HG03457 (cell line): Measurements from ENCODE around the gene NXPE3.

Source experiments
- ATAC-seq: cut with Tn5 transposase; IDR thresholded peaks from one replicate; pipeline ENCODE4 v1.9.1; 2021; ENCODE audit warnings: moderate number of reproducible peaks; ENCODE audit not compliant: unreplicated experiment

NXPE3 gene

DNA sequence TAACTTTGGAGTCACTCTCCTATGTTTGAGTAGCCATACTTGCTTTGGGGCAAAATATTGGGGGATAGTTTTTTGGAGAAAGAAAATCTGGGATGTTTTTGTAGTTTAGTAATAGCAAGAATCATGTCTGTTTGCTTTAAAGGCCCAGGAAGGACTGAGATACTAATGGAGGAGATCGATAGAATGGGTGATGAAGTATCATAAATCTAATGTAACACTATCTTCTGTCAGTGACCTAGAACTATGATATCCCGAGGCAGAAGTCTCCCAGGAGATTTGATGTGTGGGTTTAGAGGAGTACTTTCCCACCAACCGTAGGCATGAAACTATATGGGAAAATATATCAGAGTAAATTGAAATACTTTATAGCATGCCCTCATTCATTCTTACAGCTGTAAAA, 49.3 kb downstream of the NXPE3 start:
- ATAC-seq: no peak

DNA sequence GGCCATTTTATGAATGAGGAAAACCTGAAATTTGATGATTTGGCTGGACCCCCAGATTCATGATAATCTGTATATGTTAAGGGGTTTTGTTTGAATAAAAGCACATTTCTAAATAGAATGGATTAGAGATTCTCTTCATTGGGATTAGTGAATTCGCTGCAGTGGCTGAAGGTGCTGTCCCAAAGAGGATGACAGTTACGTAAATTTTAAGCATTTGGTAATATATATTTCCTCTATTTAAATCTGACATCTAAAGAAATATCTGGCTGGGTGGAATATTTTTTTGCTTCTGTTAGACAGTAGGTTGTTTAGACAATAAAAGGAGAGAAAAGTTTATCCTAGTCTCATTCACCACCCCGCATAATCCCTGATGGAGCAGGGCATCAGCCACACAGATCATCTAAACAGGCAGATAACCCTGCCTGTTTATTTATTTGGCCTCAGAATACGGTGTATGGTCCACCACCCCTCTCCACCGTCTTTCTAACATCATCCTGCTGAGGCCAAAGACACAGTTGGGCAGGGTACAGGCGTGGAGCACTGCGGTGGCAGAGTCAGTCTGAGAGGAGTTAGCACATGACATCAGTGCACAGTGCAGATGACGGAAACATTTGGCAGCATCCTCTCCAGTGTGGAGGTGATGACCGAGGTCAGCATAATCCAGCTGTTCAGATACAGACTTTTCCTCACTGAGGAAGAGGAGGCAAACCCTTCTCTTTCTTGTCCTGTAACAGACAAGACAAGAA, 49.9 kb downstream of the NXPE3 start:
- ATAC-seq: peak; percentile 45

DNA sequence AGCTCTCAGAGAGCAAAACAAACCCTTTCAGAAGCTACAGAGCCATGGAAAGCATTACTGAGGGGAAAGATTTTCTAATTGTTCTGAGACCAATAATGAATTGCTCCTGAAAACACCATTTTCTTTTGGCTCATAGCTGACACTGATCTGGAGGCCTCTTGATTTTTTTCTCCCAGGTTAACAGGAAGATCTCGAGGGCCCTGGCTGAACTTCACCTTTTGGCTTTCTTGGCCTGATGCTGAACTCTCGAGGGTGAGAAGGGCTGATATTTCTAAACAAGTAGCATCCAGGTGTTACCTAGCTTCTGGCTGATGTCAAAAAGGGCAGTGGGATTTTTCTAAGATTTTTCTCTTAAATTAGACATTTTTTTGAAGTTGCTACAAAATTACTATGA, 50.4 kb downstream of the NXPE3 start:
- no peak for ATAC-seq

DNA sequence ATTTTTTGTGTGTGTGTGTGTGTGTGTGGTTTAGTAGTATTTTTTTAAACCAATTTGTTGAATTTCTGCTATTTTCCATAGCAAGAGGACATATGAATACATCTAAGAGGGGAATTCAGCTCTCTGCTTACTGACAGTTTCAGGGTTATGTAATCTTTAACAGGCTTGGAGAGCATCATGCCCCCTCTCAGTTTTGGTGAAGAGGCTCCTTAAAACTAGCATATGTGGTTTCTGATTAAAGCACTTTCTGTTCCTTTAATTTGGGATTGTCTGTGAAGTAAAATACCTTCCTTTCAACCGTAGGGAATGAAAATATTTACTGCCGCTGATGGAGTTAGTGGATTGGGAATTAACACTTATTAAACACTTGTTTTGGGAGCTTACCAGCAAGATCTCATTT, 50.9 kb downstream of the NXPE3 start:
- ATAC-seq: no peak

DNA sequence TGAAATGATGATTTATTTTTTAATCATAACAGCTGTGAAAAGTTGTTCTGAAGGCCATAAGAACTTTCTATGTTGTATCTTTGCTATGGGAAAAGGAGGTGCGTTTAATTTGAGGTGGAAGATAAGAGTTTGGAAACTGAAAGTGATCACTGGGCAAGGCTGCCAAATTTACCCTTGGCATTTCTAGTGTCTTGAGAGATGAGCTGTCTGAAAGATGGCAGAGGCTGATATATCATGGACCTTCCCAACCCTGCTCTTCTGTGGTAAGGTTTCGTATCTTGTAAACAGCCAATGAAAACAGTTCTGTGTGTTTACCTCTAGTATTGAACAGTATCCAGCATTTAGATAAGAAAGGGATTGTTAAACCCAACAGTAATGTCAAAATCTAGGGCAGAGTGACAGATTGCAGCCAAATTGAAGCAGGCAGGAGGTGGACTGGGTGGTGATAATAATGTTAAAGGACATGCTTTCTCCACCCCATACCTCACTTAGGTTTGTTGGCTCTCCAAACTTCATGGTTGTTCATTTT, 54.5 kb downstream of the NXPE3 start:
- ATAC-seq: no peak

DNA sequence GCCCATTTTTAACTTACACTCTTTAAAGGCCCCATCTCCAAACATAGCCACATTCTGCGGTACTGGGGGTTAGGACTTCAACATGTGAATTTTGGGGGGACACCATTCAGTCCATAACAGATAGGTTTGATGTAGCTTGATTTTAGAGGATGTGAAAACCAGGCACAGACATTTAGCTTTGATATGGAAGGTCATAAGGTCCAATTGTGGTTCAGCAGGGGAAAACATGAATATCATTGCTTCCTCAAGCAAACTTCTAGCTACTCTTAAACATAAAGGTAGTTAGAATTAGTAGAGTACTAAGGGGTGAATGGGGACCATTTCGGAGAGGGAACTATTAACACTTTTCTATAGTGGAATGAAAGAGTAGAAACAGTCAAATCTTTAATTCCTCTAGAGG, 56.7 kb downstream of the NXPE3 start:
- ATAC-seq: no peak

DNA sequence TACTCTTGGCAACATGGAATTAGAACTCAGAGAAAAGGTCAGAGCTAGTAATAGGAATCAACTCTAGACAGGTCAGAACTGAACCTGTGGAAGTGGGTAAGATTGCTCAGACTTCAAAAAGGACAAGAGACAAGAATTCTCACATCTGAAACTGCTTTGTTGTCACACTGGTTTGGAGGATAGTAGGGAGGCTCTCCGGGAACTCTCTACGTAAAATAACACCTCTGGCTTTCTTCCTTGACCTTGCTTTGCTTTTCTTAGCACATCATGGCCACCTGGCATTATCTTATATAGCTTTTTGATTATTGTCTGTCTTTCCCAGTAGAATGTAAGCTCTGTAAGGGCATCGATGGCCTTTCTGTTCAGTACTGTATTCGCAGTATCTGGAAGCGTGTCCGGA, 57.1 kb downstream of the NXPE3 start:
- ATAC-seq: no peak

DNA sequence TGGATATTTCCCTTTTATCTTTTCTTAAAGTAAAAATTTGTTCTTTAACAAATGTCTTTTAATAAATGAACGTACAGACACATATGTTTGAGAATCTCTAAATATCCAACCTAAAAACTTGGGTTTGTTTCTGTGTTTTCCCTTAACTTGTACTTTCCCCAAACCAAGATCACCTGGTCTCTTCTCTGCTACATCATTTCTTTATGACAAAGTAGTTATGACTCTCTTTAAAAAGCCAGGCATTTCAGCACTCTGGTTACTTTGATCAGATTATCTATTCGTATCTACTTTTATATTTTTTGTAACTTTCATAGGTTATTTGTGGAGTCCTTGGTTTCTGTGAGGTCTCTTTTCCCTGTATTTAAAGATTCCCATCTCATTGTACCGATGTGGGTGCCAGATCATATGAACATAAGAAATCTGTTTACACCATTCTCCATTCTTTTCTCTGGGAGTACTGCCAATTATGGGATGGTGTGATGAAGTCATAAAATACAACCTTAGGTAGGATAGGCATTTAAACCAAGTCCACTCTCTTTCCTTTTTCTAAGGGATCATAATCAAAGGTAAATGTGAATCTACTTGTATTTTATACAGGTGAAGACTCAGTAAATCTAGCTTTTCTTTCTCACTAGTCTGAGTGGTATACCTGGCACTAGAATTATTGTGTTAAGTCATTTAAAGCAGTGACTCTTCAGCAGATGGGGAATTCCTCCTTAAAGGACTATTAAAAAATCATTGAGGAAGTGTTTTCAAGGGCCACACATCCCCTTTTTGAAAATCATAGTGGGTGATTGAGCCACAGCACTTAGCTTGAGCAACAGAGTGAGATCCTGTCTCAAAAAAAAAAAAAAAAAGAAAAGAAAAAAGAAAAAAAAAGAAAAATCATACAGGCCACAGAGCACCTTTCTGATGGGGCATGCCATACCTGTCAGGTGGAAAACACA, 57.9 kb downstream of the NXPE3 start:
- ATAC-seq: no peak

DNA sequence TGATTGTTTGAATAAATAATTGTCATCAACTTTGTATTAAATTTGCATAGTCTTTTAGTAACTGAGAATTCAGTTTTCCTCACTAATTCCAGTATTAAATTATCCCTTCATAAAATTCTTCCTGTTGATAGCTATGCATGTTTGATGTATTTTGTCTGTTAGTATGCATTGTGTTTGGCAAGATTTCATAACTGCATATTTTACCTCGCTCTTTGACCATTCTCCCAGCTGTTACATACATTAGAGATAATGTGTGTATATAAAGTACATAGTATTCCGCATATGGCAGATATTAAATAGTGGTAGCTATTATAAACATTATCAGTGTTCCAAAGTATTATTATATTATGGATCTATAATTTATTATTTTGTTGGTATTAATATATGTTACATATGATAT, 59.7 kb downstream of the NXPE3 start:
- no peak for ATAC-seq

DNA sequence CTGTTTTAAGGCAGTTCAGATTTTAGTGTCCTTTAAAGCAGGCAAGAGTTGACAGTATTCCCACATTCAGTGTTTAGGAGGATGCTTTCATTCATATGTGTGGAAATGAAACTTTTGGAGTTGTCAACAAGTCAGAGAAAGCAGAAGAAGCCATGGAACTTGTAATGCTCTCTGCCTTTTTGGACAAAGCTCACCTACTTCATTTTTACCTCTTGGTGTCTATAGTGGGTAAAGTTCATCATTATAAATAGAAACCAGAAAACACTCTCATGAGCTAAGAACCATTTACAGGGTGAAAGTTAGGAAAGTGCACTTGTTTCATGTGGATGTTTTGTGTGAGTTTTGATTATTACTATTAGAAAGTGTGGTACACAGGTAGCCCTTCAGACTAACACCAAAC, 61.1 kb downstream of the NXPE3 start:
- no peak for ATAC-seq

DNA sequence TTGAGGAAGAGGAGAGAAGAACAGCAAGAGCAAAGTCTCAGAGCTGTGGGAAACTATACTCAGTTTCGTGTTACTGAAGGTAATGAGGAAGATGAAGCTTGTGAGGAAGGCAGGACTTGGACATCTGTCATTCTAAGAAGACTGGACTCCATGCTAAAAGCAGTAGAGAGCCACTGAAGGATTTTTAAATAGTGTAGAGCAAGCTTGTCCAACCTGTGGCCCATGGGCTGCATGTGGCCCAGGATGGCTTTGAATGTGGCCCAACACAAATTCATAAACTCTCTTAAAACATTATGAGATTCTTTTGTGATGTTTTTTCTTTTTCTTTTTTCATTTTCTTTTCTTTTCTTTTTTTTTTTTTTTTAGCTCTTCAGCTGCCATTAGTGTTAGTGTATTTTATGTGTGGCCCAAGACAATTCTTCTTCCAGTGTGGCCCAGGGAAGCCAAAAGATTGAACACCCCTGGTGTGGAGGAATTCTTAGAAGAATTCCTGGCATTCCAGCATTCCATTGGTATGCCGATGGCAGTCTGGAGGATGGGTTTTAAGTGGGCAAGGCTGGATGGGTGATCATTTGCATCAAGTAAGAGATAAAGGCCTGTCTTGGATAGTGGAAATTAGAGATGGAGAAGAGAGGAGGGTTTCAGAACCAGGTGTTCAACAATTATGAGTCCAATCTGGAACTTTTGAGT, 63.4 kb downstream of the NXPE3 start:
- ATAC-seq: no peak

DNA sequence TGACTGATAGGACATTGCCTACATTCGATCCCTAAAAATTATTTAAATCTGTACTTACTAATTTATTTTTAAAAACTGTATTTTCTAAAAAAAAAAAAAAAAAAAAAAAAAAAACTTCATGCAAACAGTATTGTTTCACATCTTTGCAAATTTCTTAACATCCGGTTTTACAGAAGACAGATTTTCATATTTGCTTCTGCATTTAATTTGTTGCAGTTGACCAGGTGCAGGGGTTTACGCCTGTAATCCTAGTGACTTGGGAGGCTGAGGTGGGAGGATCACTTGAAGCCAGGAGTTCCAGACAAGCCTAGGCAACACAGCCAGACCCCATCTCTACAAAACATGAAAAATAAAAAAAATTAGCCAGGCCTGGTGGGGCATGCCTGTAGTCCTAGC, 63.9 kb downstream of the NXPE3 start:
- no peak for ATAC-seq

DNA sequence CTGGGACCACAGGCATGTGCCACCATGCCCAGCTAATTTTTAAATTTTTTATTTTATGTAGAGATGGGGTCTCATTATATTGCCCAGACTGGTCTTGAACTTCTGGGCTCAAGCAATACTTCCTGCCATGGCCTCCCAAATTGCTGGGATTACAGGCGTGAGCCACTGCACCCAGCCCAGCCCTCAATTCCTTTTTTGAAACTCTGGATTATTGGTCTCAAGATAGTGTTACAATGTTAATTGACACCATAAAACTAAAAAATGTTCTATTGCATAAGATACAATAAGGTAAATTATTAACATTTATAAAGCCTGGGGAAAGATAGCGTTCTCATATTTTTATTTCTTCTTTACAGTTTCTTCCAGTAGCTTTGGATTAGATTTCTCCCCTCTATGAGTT, 66.4 kb downstream of the NXPE3 start:
- ATAC-seq: no peak

DNA sequence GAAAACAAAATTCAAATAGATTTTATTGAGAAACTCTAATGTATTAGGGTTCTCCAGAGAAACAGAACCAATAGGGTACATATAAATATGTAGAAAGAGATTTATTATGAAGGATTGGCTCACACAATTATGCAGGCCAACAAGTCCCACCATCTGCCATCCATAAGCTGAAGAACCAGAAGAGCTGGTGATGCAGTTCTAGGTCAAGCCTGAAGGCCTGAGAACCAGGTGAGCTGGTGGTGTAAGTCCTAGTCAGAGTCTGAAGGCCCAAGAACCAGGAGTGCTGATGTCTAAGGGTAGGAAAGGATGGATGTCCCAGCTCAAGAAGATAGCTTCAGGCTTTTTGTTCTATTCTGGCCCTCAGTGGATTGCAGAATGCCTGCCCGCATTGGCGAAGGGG, 67.7 kb downstream of the NXPE3 start:
- ATAC-seq: no peak

DNA sequence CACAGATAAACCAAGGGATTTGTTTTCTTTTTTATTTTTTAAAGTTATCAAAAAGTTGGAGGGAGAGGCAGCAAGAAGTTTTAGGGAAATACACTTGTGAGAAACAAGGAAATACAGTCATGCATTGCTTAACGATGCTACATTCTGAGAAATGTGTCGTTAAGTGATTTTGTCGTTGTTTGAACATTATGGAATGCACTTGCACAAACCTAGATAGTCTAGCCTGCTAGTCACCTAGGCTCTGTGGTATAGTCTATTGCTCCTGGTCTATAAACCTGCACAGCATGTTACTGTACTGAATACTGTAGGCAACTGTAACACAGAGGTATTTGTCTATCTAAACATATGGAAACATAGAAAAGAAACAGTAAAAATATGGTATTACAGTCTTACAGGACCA, 68.3 kb downstream of the NXPE3 start:
- ATAC-seq: no peak

DNA sequence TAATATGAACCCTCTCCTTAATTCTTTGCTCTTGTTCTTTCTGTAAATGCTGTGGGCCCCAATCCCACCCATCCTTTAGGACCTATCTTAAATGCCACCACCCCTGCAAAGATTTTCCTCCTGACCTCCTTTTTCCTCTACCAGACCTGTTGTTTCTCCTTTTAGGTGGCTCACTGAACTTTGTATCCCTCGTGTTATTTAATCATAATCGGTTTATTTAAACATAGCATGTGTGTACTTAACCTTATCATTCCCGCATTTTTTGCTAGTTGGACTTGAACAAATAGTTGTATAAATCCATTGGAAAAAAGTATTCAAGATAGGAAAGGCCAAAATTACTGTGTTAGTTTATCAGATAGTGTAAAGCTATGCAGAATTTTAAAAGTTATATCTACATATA, 69.3 kb downstream of the NXPE3 start:
- ATAC-seq: no peak

DNA sequence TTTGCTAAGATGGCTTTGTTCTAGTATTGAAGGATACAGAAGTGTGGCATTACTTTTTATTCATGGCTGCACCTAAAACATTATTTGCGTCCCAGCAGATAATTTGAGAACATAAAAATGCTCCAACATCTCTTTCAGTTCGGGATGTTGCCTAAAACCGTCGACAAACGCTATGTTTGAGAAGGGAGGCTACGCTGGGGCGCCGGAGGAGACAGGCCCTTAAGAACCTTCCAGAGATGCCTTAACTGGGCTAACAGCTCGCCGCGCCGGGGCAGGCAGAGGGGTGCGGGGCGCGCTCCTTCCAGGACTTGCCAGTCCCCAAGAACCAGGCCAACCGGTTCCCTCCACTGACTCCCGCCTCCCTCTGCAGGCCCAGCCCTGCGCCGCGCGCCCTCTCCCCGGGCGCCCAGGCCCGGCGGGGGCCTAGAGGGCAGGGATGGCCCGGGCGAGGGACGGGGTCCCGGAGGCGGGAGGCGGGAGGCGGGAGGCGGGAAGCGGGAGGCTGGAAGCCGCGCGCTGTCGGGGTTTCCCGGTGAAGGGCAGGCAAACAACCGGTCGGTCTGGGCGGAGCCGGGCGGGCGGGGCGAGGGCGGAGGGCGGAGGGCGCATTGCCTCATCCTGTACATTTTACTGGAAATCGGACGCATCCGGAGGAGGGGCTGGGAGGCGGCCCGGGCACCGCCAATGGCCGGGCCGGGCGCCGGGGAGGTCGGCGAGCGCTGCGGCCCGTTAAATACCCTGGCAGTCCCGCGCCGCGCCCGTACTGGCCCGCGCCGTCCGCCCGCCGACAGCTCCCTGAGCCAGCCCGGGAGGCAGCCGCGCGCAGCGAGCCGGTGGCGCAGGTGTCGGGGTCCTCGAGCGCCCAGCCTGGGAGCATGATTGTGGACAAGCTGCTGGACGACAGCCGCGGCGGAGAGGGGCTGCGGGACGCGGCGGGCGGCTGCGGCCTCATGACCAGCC, 70.0 kb downstream of the NXPE3 start, which contains the start of gene NFKBIZ:
NFKBIZ (plus strand) TSS at position 761 of the 960 bp plus-strand sequence; CDS start at position 876, 115 bp downstream.
- ATAC-seq: peak; percentile 64

DNA sequence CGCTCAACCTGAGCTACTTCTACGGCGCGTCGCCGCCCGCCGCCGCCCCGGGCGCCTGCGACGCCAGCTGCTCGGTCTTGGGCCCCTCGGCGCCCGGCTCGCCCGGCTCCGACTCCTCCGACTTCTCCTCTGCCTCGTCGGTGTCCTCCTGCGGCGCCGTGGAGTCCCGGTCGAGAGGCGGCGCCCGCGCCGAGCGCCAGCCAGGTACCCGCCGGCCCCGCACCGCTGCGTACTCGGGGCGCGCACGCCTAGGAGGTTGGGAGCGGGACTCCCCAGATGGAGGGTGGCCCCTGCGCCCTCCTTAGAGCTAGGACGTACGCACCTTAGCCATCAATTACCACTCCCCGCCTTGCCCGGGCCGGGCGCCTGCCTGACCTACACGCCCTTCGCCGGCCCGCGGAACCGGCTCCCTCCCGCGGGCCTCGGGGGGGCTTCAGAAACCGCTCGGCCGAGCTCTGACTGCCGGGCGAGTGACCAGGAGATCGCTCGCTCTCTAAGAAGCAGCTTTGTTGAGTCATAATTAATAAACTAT, 70.8 kb downstream of the NXPE3 start:
- ATAC-seq: peak; percentile 14

DNA sequence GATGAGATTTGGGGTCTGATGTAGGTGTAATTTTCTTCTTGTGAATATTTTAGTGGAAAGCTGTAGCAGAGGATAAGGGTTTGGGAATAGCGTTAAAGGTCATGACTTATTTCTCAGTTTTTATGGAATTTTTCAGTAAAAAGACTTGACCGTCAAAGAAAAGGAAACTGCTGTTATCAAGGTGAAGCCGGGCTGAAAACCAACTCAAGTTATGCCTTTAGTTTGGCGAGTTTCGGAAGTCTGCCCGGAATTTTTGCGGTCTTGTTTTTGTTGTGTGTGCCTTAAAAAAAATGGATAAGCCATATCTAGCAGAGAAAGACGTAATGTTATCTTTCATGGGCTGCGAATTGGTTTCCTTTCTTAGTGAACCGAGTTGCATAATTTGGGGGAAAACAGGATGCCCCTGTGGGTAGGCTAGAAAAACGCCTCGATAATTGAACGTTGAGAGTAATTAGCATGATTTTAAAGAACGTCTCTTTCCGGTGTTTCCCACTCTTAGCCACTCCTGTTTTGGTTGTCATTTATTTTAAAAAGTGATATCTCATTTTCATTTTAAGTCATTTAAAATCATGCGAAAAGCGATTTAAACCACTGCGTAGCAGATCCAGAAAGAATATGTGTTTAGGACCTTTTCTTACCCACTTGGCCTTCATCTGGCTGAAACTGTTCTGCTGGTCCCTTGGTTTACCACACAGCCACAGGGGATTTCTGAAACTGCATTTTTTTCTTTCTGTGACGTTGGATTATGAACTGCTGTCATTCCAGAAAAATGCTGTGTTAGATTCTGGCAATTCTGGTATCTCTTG, 71.4 kb downstream of the NXPE3 start:
- peak; percentile 26 for ATAC-seq
